HG02763 (cell line): ENCODE data around the gene TCF12.

Source experiments
- ATAC-seq: cut with Tn5 transposase; IDR thresholded peaks from one replicate; pipeline ENCODE4 v1.9.1; 2021; ENCODE audit warnings: mild to moderate bottlenecking, moderate library complexity; ENCODE audit not compliant: unreplicated experiment

The TCF12 gene

DNA sequence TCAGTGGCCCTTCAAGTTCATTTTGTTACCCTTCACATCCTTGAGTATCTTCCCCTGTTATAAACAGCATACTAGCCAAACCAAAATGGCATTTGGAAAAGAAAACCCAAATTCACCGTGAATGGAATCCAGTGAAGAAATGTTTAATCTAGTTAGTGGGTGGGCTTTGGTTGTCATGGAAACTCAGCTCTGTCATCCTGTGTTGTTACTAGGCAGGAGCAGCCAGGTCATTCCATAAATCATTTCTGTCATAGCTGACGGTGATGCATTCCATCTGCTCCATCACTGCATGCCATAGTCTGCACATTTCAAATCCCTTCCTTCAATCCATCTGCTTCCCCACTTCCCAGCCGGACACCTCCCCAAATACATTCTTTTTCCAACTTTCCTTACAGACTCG is 317.4 kb downstream of the TCF12 start:
- ATAC-seq: no peak

DNA sequence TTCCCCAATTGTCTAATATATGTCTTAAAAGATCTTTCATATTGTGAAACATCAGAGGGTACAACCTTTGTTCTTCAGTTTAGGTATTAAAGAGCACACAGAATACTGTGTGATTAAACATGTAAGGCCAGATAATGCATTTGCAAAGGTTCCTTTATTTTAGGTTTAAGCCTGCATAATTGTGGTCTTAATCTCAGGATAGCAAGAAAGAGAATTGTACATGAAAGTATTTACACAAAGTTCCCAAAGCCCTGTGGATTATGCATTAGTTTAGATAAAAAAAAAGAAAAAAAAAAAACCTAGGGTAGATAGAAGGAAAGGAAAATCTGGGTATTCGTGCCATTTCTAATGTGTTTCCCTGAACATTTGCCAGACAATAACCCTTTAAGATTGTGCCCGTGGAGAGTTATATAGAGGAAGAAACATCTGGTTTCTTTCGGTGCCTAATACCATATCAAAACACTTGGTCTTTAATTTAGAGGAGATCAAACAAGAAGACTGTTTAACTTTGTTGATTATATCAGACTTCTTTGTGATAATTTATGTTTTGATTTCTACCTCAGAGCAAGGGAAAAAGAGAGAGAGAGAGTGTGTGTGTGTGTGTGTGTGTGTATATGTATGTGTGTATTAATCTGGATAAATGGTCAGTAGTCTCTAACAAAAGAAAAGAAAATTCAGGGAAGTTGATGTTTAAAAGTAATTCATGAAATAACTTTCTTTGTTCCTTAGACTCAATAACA is 318.3 kb downstream of the TCF12 start:
- ATAC-seq: no peak

DNA sequence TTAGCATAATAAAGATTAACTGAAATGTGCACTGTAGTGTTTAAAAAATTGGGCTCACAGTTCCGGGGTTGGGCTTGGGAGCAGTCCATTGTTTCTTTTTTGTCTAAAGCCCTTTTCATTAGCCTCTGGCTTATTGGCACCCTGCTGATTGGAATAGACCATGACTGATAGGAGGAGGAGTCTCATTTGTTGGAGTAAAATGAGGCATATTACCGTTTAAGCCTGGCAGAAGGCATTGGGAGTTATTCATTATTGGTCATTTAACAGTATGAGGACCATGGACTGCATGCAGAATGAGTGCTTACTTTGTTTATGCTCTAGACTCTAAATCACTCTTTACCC is 318.8 kb downstream of the TCF12 start:
- no peak for ATAC-seq

DNA sequence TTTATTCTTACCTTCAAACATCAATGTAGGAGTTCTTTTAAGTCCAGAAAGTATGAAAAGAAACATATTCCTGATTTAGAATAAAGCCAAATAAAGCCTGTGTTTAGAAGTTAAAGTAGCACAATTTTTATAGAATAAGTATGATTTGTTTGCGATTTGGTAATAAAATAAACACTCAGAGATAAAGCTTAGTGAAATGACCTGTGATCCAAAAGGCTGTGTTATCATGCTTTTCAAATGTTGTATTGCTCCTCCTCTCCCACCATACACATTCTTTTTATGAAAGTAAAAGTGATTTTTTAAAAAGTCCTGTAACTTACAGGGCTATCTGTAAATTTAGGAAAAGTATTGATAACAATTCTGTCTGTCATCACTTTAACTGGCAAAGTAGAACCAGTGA is 319.2 kb downstream of the TCF12 start:
- ATAC-seq: no peak

DNA sequence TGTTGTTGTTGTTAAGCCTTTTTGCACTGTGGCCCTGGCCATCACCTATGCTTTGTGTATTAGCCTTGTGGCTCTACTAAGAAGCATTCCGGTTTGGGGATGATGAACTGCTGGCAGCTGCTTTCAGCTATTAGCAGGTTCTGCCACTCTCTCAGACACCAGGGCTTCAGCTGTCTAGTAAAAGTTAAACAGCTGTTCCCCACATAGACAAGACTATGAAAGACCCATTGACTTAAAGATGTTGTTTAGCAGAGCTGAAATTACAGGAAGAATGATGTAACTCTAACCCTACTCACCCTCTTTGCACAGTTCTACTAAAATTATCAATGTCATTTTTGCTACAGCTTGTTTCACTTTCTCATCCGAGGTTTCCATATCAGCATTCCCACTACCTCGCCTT is 326.7 kb downstream of the TCF12 start:
- ATAC-seq: no peak

DNA sequence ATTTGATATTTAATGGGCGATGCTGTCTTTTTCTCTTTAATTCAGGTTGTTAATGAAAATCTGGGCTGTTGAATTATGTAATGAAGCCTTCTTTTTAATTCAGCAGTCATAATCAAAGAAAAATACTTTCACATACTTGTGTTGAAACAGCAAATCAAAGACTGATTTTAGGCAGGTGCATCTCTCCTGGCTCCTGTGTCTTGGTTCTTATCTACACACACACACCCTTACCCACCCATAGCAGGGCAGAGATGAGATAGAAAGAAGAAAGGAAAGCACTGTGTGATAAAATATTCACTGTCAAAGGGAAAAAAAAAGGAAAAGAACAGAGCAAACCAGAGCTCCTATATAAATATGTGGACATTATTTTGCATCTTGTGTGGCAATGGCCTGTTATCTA is 327.3 kb downstream of the TCF12 start:
- no peak for ATAC-seq

DNA sequence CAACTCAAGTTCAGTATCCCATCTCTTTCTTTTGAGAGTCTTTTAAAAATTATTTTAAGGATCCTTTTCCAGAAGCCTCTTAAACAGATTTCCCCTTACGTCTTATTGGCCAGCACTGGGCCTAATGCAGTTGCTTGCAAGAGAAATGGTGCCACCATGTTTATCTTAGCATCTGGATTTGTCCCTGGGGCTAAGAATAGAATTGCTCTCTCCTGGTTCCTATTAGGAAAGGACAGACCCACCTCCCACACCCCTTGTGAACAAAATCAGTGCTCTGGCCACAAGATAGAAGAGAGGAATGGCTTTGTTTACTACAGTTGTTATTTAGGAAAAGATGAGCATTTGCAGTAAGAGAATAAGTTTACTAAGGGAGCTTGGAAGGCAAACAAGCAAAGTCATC is 329.6 kb downstream of the TCF12 start:
- no peak for ATAC-seq

DNA sequence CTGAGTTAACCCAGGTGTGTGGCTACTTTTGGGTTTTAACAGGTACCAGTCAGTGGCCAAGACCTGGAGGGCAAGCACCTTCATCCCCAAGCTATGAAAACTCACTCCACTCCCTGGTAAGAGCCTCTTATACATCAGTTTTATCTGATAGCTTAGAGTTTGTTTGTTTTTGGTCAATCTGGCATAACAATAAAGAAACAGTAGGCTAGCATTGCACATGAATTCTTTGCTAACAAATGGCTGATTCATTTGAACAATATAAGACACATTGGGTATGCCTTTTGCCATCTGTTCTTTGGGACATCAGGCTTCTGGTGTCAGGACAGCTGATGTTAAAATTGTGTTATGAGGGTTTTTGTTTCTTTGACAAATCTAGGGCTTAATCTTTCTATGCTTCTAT is 332.9 kb downstream of the TCF12 start:
- ATAC-seq: no peak

DNA sequence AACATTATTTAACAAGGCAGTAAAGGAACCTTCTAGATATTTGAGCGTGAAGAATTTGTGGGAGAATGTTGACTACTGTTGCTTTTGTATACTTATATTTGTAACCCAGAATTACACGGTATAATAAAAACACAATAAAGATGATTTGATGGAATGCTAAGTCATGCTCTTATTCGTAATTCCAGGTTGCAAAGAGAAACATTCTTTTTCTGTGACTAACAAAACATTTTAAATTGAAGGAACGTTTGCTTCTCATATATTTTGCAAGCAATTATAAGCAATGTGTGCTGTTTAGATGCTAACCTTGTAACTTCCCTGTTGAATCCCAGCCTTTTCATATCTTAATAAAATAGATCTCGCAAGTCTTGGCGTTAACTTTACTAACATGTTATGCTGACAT is 333.5 kb downstream of the TCF12 start:
- no peak for ATAC-seq

DNA sequence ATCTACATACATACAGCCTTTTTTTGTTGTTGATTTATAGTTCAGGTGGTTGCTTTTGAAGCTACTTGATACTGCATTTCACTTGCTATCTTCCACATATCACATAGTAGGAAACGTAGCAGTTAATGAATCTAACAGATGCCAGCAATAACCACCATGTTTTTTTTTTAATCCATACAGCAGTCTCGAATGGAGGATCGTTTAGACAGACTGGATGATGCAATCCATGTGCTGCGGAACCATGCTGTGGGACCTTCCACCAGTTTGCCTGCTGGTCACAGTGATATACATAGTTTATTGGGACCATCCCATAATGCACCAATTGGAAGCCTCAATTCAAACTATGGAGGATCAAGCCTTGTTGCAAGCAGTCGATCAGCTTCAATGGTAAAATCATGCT is 334.6 kb downstream of the TCF12 start:
- no peak for ATAC-seq

DNA sequence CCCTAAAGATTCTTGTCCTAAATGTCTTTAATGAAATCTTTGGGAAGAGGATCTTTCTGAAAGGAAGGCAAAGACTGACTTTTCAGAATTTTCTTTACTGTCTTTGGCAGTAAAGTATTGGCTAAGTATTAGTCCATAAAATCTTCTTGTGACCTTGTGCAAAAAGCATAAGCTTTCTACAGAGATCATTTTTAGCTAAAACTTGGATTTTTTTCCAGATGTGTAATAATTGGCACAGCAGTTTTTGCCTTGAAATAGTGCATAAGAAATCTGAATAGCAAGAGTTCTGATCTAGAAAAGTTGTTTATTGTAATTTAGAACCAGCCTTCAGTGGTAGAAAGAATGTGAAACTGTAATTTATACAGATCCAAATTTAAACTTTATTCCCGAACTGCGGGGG is 335.1 kb downstream of the TCF12 start:
- ATAC-seq: no peak

DNA sequence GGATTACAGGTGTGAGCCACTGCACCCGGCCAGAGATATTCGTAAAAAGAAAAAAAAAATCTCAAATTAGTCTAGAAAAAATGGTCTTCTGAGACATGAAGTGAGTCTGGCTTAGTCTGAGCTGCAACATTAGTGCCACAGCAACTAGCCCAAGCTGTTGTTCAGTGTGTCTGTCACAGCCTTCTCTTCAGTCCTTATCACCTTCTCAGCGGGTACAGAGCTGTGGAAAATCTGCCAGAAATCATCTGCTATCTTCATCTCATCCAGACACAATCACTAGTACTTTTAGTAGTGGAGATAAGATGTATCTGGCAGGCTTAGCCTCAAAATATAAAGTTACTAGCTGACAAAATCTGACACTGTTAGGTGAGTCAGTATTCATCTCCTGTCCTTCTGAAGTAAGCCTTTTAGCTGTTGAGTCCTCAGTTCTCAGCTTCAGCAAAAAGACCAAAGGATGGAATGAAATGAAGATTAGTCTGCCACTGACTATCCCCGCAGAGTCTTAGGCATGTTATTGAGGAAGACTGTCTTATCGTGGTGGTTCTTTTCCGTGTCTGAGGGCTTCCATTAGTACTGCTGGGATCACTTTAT is 337.4 kb downstream of the TCF12 start:
- no peak for ATAC-seq

DNA sequence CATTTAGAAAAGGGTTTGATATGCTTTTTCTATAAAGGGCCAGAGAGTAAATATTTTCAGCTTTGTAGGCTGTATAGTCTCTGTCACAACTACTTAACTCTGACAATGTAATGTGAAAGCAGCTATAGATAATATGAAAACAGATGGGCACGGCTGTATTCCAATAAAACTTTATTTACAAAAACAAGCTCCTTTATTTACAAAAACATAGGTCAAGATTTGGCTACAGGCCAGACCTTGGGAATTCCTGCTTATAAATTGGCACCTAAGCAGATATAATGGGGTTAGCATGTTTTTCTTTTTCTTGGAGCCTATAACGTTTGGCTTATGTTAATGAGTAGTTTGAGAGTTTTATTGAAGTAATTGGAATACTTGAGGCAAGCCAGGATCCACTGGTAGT is 338.5 kb downstream of the TCF12 start:
- no peak for ATAC-seq

DNA sequence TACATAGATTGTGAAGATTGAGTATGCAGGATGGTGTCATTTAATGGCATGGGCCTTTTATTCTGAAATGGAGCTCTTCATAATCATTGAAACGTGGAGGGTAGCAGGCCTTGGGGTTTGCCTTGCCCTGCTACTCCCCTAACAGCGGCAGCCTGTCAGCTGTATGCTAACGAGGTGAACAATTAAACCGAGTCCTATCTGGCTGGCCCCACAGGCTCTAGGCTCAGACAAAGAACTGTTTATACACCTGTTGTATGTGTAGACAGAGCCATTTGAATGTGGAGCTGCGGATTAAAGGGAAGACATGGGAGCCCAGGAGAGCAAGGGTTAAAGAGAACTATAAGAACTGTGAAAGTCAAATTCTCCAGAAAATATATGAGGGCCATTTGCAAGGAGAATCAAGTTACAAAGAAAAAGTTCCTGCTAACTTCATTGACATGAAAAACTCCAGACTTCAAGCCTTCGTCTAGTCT is 341.2 kb downstream of the TCF12 start:
- no peak for ATAC-seq

DNA sequence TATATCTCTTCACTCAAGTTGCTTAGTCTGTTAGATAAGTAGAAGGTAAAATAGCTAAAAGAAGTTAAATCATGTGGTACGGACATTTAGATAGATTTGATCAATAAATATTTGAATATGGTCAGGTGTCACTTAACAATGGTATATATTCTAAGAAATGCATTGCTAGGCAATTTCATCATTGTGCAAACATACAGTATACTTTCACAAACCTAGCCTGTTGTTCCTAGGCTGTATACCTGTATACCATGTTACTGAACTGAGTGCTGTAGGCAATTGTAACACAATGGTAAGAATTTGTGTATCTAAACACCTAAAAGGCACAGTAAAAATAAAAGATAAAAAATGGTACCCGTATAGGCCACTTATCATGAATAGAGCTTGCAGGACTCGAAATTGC is 345.1 kb downstream of the TCF12 start:
- no peak for ATAC-seq

DNA sequence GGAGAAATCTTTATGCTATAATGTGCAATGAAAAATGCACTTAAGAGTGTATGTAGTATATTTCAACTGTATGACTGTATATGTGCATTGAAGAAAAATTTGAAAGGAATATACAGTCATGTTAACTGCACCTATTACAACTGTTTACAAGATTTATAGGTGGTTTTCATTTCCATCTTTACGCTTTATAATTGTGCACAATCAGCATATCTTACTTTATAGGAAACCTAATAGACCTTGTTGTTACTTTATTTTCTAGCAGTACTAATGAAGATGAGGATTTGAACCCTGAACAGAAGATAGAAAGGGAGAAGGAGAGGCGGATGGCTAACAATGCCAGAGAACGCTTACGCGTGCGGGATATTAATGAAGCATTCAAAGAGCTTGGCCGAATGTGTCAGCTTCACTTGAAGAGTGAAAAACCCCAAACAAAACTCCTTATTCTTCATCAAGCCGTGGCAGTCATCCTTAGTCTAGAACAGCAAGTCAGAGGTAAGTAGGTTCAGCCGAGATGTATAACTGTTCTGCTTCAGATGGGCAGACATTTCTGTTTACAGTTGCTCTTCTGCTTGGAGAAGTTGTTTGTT is 354.4 kb downstream of the TCF12 start:
- ATAC-seq: no peak

DNA sequence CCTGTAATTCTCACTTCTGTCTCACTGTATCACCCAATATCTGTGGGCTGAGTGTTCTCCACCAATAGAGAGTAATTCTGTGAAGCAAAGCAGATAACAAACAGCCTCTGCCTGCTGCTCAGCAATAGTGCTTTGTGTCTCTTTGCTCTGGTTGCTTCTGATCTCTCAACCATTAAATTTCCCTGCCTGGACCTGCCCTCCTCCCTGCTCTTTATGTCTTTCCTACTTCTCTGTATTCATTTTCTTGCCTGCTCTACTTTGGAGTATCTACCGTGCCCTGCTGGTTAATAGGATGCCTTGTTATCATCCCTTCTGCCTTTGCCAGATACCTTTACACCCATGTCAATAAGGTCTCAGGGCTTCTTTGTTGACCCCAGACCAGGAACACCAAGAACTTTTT is 355.0 kb downstream of the TCF12 start:
- no peak for ATAC-seq

DNA sequence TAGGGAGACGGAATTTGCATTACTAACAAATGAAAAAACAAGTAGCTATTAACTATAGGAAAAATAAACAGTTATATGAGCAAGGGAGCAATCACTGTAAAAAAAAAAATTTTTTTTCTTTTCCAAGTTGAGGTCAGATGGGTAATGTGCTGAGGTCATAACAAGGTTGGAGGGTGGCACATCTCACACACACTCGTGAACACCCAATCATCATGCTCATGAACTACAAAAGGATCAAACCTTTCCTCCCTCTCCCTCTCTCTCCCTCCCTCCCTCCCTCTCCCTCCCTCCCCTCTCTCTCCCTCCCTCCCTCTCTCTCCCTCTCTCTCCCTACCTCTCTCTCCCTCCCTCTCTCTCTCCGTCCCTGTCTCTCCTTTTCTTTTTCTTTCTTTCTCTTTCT is 360.0 kb downstream of the TCF12 start:
- no peak for ATAC-seq

DNA sequence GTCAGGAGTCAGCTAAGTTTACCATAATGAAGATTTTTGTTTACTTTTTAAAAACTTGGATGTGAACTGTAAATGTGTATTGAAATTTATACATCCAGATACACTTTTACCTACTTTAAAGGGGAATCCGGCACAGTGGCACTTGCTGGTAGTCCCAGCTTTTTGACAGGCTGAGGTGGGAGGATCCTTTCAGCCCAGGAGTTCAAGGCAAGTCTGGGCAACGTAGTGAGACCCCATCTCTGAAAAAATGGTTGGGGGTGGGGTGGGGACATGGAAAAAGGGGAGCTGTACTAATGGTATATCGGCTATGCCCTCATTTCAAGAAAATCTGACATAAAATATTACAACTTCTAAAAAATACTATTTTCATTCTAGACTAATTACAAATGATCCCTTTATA is 362.0 kb downstream of the TCF12 start:
- no peak for ATAC-seq

DNA sequence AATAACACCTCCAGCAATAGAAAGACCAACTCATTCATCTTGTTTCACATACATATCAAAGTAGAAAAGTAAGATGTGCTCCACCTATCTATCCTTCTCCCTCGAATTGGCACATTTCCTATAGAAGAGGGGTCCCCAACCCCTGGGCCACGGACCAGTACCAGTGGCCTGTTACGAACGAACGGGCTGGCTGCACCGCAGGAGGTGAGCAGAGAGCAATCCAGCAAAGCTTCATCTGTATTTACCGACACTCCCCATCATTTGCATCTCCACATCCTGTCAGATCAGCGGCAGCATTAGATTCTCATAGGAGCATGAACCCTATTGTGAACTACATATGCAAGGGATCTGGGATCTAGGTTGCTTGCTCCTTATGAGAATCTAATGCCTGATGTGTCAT is 362.9 kb downstream of the TCF12 start:
- peak; percentile 51 for ATAC-seq

DNA sequence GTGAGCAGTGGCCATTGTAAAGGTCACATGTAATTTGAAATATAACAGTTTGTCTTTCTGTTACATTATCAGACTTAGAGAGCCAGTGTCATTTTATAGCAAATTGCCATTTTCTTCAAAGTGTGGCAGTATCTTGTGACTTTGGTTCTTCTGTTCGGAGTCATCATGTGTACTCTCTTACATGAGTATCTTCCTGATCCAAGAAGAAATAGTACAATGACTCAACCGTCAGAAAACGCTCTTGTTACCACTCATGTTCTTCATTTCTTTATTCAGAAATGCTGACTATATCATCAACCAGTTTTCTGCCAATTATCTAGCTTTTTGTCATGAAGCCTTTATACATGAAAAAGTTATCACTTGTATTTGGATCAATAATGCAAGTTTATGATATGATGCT is 364.2 kb downstream of the TCF12 start:
- no peak for ATAC-seq

DNA sequence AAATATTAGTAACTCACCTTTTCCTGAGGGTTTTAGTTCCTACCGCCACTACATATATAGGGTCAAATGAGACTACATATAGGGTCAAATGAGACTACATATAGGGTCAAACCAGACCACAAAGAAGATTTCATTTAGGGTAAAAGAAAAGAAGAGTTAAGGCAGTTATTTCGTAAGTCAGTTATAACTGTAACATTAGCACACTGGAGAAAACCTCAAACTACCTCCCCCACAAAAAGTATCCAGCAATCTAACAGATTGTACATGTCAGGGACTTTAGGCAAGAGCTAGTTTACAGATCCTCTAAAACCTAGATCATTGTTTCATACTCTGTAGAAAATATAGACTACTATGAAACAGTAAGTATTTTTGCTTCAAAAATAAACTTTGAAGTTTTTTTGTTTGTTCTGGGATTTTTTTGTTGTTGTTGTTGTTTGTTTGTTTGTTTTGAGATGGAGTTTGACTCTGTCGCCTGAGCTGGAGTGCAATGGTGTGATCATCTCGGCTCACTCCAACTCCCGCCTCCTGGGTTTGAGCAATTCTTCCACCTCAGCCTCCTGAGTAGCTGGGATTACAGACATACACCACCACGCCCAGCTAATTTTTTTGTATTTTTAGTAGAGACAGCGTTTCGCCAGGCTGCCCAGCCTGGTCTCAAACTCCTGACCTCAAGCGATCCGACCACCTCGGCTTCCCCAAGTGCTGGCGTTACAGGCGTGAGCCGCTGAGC is 365.5 kb downstream of the TCF12 start:
- ATAC-seq: no peak
